NCI-H2107 (cell line): ENCODE measurements around the gene ACTR5.
"Not testable (repeated sequence)": the region's sequence is repeated elsewhere in the genome, so short reads cannot be mapped to it uniquely, and the experiment has no call there.

Source experiments
- DNase-seq: peaks from one replicate; lab custom pipeline; 2025; lab: John Stamatoyannopoulos, UW

Gene ACTR5

GRCh38 chr20:38804682-38805501 lies 56.6 kb downstream of the ACTR5 start:
- DNase-seq = no peak

- no peak for DNase-seq
Measured at GRCh38 chr20:38805502-38805957, 57.3 kb downstream of the ACTR5 start, which contains the start of gene PPP1R16B. Gene PPP1R16B (plus strand): TSS chr20:38805697. CDS start chr20:38835926, 30,229 bp downstream.

GRCh38 chr20:38805958-38806854 lies 57.9 kb downstream of the ACTR5 start:
- DNase-seq = no peak

GRCh38 chr20:38806855-38807655 lies 58.8 kb downstream of the ACTR5 start:
- no peak for DNase-seq

GRCh38 chr20:38809942-38810341 lies 61.7 kb downstream of the ACTR5 start:
- no peak for DNase-seq

- DNase-seq = no peak
Measured at GRCh38 chr20:38810926-38811630, 62.8 kb downstream of the ACTR5 start.

- DNase-seq = no peak
Measured at GRCh38 chr20:38811769-38812168, 63.5 kb downstream of the ACTR5 start.

GRCh38 chr20:38812182-38812581 lies 63.9 kb downstream of the ACTR5 start:
- no peak for DNase-seq

GRCh38 chr20:38812709-38813573 lies 64.7 kb downstream of the ACTR5 start:
- DNase-seq = no peak

GRCh38 chr20:38813574-38813962 lies 65.3 kb downstream of the ACTR5 start:
- not testable (repeated sequence) for DNase-seq

GRCh38 chr20:38815446-38815845 lies 67.2 kb downstream of the ACTR5 start:
- DNase-seq = no peak

GRCh38 chr20:38818113-38819065 lies 70.1 kb downstream of the ACTR5 start:
- no peak for DNase-seq
